PFSK-1 (cell line): Measurements from ENCODE around the gene ARSD.

Source experiments
- FOXP2 ChIP-seq: optimal IDR thresholded peaks from 2 replicates; pipeline ENCODE3; 2011; ENCODE audit warnings: borderline replicate concordance, control low read depth, inconsistent platforms; ENCODE audit not compliant: insufficient read depth; ENCODE audit errors: extremely low read length, extremely low read depth
- POLR2AphosphoS5 ChIP-seq: IDR thresholded peaks from 2 replicates; pipeline ENCODE4 v1.6.1; 2012; ENCODE audit warnings: low read depth, mild to moderate bottlenecking, control low read depth, low read length, moderate library complexity
- SIN3A ChIP-seq: IDR thresholded peaks from 2 replicates; pipeline ENCODE4 v1.6.1; 2012; ENCODE audit warnings: mild to moderate bottlenecking, low read length, moderate library complexity, borderline replicate concordance; ENCODE audit not compliant: insufficient read depth
- TAF1 ChIP-seq: IDR thresholded peaks from 2 replicates; pipeline ENCODE4 v1.6.1; 2012; ENCODE audit warnings: low read length, control low read depth, borderline replicate concordance; ENCODE audit not compliant: insufficient read depth
- TF ChIP-seq, protein P1 (sequence below), 2 experiments: IDR thresholded peaks; 2 replicates each; pipeline versions ENCODE4 v1.6.1 to v1.8.0; 2011 to 2012; ENCODE audit warnings: low read depth in 2 of 2, low read length in 2 of 2, control low read depth in 1 of 2, inconsistent platforms in 1 of 2, mild to moderate bottlenecking in 1 of 2, moderate library complexity in 1 of 2; ENCODE audit not compliant: insufficient read depth in 1 of 2

DNA sequence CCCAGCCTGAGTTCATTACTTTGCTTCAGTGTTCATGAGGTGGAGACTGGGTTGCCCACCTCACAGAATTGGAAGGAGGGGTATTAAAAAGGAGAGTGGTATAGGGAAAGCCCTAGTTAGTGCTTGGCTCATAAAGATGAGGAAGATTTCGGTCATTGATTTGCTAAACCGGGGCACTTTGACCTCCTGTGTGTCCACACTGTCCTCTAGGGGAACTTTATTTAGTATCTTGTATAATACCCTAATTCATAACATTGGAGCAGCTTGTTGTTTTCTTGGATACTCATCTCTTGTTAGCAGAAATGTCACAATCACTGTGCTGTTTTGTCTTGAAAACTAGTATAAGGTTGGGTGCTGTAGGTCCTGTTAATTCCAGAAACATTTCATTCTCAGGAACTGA, 50.6 kb downstream of the ARSD start:
- TF ChIP-seq TAF1 = no peak
- TF ChIP-seq FOXP2 = no peak
- TF ChIP-seq, protein P1, sequence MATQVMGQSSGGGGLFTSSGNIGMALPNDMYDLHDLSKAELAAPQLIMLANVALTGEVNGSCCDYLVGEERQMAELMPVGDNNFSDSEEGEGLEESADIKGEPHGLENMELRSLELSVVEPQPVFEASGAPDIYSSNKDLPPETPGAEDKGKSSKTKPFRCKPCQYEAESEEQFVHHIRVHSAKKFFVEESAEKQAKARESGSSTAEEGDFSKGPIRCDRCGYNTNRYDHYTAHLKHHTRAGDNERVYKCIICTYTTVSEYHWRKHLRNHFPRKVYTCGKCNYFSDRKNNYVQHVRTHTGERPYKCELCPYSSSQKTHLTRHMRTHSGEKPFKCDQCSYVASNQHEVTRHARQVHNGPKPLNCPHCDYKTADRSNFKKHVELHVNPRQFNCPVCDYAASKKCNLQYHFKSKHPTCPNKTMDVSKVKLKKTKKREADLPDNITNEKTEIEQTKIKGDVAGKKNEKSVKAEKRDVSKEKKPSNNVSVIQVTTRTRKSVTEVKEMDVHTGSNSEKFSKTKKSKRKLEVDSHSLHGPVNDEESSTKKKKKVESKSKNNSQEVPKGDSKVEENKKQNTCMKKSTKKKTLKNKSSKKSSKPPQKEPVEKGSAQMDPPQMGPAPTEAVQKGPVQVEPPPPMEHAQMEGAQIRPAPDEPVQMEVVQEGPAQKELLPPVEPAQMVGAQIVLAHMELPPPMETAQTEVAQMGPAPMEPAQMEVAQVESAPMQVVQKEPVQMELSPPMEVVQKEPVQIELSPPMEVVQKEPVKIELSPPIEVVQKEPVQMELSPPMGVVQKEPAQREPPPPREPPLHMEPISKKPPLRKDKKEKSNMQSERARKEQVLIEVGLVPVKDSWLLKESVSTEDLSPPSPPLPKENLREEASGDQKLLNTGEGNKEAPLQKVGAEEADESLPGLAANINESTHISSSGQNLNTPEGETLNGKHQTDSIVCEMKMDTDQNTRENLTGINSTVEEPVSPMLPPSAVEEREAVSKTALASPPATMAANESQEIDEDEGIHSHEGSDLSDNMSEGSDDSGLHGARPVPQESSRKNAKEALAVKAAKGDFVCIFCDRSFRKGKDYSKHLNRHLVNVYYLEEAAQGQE (IDR thresholded peaks at IDR 0.05; ENCODE audit: insufficient read depth in 1 of 2, low read depth in 2 of 2, low read length in 2 of 2) = no peak
- TF ChIP-seq POLR2AphosphoS5 = no peak
- TF ChIP-seq SIN3A = no peak
